Measurements from ENCODE around the gene CD22. TPM values are rescaled to one million over a fixed set of nuclear protein-coding genes. Genes with fewer than 3 reads are reported as not detected.

The CD22 gene
- total and polyA plus RNA-seq, 2 of the 13 experiments (the other 11 are each of a cell fraction or from before 2014, with no cell fraction given): 0.71 to 1.7 TPM

DNA sequence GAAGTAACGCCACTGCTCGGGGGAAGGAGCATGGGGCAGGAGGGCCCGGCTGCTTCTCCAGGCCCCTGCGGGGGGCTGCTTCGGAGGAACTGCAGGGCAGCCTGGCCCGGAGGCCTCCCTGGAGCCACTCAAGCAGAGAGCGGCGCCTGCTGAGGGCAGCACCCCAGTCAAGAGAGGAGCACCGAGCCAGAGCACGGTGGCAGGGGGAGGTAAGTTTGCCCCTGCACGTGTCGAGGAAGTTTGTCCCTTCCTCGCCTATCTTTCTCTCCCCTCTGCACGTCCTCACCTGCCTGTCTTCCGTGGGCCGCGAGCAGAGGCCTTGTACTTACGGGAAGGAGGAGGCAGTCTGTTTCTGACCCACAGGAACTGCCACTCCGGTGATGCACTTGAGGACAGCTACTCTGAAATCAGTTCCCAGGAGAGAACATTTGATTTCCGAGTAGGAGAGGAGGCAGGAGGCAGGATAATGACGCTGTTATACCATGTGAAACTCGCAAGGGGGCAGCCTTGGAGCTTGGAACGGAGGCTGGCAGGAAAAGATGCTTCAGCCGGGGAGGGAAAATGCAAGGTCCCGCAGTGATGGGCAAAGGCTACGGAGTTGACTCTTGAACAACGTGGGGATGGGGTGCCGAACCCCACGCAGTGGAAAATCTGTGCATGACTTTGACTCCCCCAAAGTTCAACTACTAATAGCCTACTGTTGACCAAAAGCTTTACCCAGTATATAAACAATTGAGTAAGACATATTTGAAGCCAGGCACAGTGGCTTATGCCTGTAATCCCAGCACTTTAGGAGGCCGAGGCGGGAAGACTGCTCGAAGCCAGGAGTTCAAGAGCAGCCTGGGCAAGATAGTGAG lies 23.7 kb downstream of the CD22 start (continued):
- TF ChIP-seq, protein P1, sequence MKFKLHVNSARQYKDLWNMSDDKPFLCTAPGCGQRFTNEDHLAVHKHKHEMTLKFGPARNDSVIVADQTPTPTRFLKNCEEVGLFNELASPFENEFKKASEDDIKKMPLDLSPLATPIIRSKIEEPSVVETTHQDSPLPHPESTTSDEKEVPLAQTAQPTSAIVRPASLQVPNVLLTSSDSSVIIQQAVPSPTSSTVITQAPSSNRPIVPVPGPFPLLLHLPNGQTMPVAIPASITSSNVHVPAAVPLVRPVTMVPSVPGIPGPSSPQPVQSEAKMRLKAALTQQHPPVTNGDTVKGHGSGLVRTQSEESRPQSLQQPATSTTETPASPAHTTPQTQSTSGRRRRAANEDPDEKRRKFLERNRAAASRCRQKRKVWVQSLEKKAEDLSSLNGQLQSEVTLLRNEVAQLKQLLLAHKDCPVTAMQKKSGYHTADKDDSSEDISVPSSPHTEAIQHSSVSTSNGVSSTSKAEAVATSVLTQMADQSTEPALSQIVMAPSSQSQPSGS (CRISPR knock-in tag; IDR thresholded peaks at IDR 0.05): no peak
- TF ChIP-seq ISX (CRISPR knock-in tag; conservative IDR thresholded peaks at IDR 0.05) (no peak), ZNF703 (CRISPR knock-in tag; IDR thresholded peaks at IDR 0.05; ENCODE audit: borderline replicate concordance) (no peak), FOSL1 (CRISPR knock-in tag; IDR thresholded peaks at IDR 0.05; ENCODE audit: borderline replicate concordance) (no peak), NFE2L2 (IDR thresholded peaks at IDR 0.05; ENCODE audit: low read length) (no peak), U2AF1 (optimal IDR thresholded peaks at IDR 0.05; ENCODE audit: low read depth, low read length) (no peak), SNAPC2 (CRISPR knock-in tag; IDR thresholded peaks at IDR 0.05) (peak; percentile 57; the same call in 1 of the 2 replicates), ZNF616 (CRISPR knock-in tag; IDR thresholded peaks at IDR 0.05; ENCODE audit: low read depth) (no peak), ZFP1 (CRISPR knock-in tag; IDR thresholded peaks at IDR 0.05) (no peak), ZNF562 (CRISPR knock-in tag; IDR thresholded peaks at IDR 0.05; ENCODE audit: borderline replicate concordance) (no peak), ZNF274 (CRISPR knock-in tag; IDR thresholded peaks at IDR 0.05) (no peak), ZNF160 (CRISPR knock-in tag; IDR thresholded peaks at IDR 0.05) (no peak), MXI1 (IDR thresholded peaks at IDR 0.05; ENCODE audit: borderline replicate concordance, low read depth, low read length) (0 out of 3 replicates have a peak, but pooled peaks have one; percentile 15), RXRB (CRISPR knock-in tag; IDR thresholded peaks at IDR 0.05; ENCODE audit: borderline replicate concordance) (0 out of 2 replicates have a peak, but pooled peaks have one; percentile 40), NCOA1 (CRISPR knock-in tag; IDR thresholded peaks at IDR 0.05) (no peak), ZNF83 (CRISPR knock-in tag; IDR thresholded peaks at IDR 0.05; ENCODE audit: borderline replicate concordance) (no peak), ZNF136 (CRISPR knock-in tag; IDR thresholded peaks at IDR 0.05; ENCODE audit: low read depth) (no peak), RARG (CRISPR knock-in tag; IDR thresholded peaks at IDR 0.05; ENCODE audit: low read depth) (no peak), SSRP1 (CRISPR knock-in tag; IDR thresholded peaks at IDR 0.05) (no peak), ZNF510 (CRISPR knock-in tag; IDR thresholded peaks at IDR 0.05; ENCODE audit: low read depth) (no peak), ZNF253 (CRISPR knock-in tag; IDR thresholded peaks at IDR 0.05; ENCODE audit: borderline replicate concordance) (no peak)
- TF ChIP-seq, protein P2, sequence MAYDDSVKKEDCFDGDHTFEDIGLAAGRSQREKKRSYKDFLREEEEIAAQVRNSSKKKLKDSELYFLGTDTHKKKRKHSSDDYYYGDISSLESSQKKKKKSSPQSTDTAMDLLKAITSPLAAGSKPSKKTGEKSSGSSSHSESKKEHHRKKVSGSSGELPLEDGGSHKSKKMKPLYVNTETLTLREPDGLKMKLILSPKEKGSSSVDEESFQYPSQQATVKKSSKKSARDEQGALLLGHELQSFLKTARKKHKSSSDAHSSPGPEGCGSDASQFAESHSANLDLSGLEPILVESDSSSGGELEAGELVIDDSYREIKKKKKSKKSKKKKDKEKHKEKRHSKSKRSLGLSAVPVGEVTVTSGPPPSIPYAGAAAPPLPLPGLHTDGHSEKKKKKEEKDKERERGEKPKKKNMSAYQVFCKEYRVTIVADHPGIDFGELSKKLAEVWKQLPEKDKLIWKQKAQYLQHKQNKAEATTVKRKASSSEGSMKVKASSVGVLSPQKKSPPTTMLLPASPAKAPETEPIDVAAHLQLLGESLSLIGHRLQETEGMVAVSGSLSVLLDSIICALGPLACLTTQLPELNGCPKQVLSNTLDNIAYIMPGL (CRISPR knock-in tag; IDR thresholded peaks at IDR 0.05; ENCODE audit: borderline replicate concordance in 1 of 2, low read depth in 1 of 2): peak; percentile 40 to 53; a peak in 1 of 4 replicates
- TF ChIP-seq, protein P3, sequence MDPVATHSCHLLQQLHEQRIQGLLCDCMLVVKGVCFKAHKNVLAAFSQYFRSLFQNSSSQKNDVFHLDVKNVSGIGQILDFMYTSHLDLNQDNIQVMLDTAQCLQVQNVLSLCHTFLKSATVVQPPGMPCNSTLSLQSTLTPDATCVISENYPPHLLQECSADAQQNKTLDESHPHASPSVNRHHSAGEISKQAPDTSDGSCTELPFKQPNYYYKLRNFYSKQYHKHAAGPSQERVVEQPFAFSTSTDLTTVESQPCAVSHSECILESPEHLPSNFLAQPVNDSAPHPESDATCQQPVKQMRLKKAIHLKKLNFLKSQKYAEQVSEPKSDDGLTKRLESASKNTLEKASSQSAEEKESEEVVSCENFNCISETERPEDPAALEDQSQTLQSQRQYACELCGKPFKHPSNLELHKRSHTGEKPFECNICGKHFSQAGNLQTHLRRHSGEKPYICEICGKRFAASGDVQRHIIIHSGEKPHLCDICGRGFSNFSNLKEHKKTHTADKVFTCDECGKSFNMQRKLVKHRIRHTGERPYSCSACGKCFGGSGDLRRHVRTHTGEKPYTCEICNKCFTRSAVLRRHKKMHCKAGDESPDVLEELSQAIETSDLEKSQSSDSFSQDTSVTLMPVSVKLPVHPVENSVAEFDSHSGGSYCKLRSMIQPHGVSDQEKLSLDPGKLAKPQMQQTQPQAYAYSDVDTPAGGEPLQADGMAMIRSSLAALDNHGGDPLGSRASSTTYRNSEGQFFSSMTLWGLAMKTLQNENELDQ (CRISPR knock-in tag; IDR thresholded peaks at IDR 0.05; ENCODE audit: borderline replicate concordance): no peak
- TF ChIP-seq, protein P4, sequence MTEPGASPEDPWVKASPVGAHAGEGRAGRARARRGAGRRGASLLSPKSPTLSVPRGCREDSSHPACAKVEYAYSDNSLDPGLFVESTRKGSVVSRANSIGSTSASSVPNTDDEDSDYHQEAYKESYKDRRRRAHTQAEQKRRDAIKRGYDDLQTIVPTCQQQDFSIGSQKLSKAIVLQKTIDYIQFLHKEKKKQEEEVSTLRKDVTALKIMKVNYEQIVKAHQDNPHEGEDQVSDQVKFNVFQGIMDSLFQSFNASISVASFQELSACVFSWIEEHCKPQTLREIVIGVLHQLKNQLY (CRISPR knock-in tag; IDR thresholded peaks at IDR 0.05): no peak

Data from HepG2 (cell line).